Ishikawa (cell line): ENCODE measurements around the gene KHDRBS2.

ENCODE experiments used
- CEBPB ChIP-seq: IDR thresholded peaks from 2 replicates; pipeline ENCODE4 v1.6.1; 2012
- CREB1 ChIP-seq: IDR thresholded peaks from 2 replicates; pipeline ENCODE4 v1.6.1; 2012; ENCODE audit warnings: low read depth
- EGR1 ChIP-seq: IDR thresholded peaks from 2 replicates; pipeline ENCODE4 v1.6.1; 2012
- EP300 ChIP-seq: IDR thresholded peaks from 2 replicates; pipeline ENCODE4 v1.6.1; 2012; ENCODE audit warnings: borderline replicate concordance
- FOXM1 ChIP-seq: IDR thresholded peaks from 2 replicates; pipeline ENCODE4 v1.6.1; 2012; ENCODE audit warnings: low read depth, borderline replicate concordance
- MAX ChIP-seq: IDR thresholded peaks from 2 replicates; pipeline ENCODE4 v1.6.1; 2012
- NFIC ChIP-seq: IDR thresholded peaks from 2 replicates; pipeline ENCODE4 v1.6.1; 2012
- RAD21 ChIP-seq: IDR thresholded peaks from 2 replicates; pipeline ENCODE4 v1.6.1; 2012; ENCODE audit warnings: low read depth
- REST ChIP-seq: IDR thresholded peaks from 2 replicates; pipeline ENCODE4 v1.6.1; 2012; ENCODE audit warnings: low read depth, mild to moderate bottlenecking
- TAF1 ChIP-seq: IDR thresholded peaks from 2 replicates; pipeline ENCODE4 v1.6.1; 2012; ENCODE audit warnings: low read depth, mild to moderate bottlenecking
- TCF12 ChIP-seq: IDR thresholded peaks from 2 replicates; pipeline ENCODE4 v1.6.1; 2012; ENCODE audit warnings: low read depth
- TEAD4 ChIP-seq: IDR thresholded peaks from 2 replicates; pipeline ENCODE4 v1.6.1; 2012
- USF1 ChIP-seq: IDR thresholded peaks from 2 replicates; pipeline ENCODE4 v1.6.1; 2012
- YY1 ChIP-seq: IDR thresholded peaks from 2 replicates; pipeline ENCODE4 v1.6.1; 2012; ENCODE audit warnings: low read depth
- ZBTB7A ChIP-seq: IDR thresholded peaks from 2 replicates; pipeline ENCODE4 v1.6.1; 2012; ENCODE audit warnings: low read depth

The KHDRBS2 gene

GRCh38 chr6:61809004-61809595, 476.9 kb downstream of the KHDRBS2 start:
- no peak for TF ChIP-seq TCF12
- TF ChIP-seq RAD21, result peak; percentile 59
- no peak for TF ChIP-seq EGR1
- no peak for TF ChIP-seq EP300

- TF ChIP-seq TCF12, result no peak
- TF ChIP-seq CEBPB, result no peak
- TF ChIP-seq CREB1, result no peak
- no peak for TF ChIP-seq MAX
- no peak for TF ChIP-seq FOXM1
- no peak for TF ChIP-seq TAF1
- no peak for TF ChIP-seq NFIC
- TF ChIP-seq ZBTB7A, result no peak
- no peak for TF ChIP-seq USF1
- TF ChIP-seq EGR1, result no peak
- TF ChIP-seq REST, result no peak
- TF ChIP-seq YY1, result no peak
- no peak for TF ChIP-seq RAD21
- no peak for TF ChIP-seq EP300
- TF ChIP-seq TEAD4, result no peak
These were observed 498.0 kb downstream of the KHDRBS2 start for GRCh38 chr6:61787998-61788397.

GRCh38 chr6:61755739-61756138, 530.3 kb downstream of the KHDRBS2 start:
- TF ChIP-seq RAD21 (peak; percentile 22; the same call in 1 of the 2 replicates), NFIC (no peak)

GRCh38 chr6:61751986-61752385, 534.0 kb downstream of the KHDRBS2 start:
- no peak for TF ChIP-seq CREB1
- no peak for TF ChIP-seq EGR1
- no peak for TF ChIP-seq NFIC
- TF ChIP-seq TAF1, result no peak
- no peak for TF ChIP-seq TEAD4
- no peak for TF ChIP-seq ZBTB7A
- TF ChIP-seq MAX, result no peak
- no peak for TF ChIP-seq REST
- TF ChIP-seq TCF12, result no peak
- no peak for TF ChIP-seq FOXM1
- TF ChIP-seq CEBPB, result no peak
- TF ChIP-seq YY1, result no peak
- TF ChIP-seq EP300, result no peak
- no peak for TF ChIP-seq USF1
- TF ChIP-seq RAD21, result no peak

- TF ChIP-seq RAD21 (no peak), EGR1 (no peak), ZBTB7A (no peak)
These were observed 540.0 kb downstream of the KHDRBS2 start for GRCh38 chr6:61745994-61746393.

- TF ChIP-seq FOXM1 (no peak), RAD21 (peak; percentile 44; the same call in 1 of the 2 replicates)
These were observed 574.2 kb downstream of the KHDRBS2 start for GRCh38 chr6:61711849-61712248.

GRCh38 chr6:61688165-61688564, 597.9 kb downstream of the KHDRBS2 start:
- TF ChIP-seq ZBTB7A, result no peak
- no peak for TF ChIP-seq MAX
- no peak for TF ChIP-seq YY1
- no peak for TF ChIP-seq TEAD4
- no peak for TF ChIP-seq CREB1
- TF ChIP-seq CEBPB, result no peak
- TF ChIP-seq RAD21, result no peak
- TF ChIP-seq USF1, result no peak
- TF ChIP-seq FOXM1, result no peak
- TF ChIP-seq REST, result no peak
- no peak for TF ChIP-seq EP300
- TF ChIP-seq TCF12, result no peak
- TF ChIP-seq EGR1, result no peak
- TF ChIP-seq TAF1, result no peak
